ENCODE data around the gene AUTS2.

GRCh38 chr7:70319057-70319456 is 720.8 kb downstream of the AUTS2 start:
- TF ChIP-seq SRF (IDR thresholded peaks at IDR 0.05; ENCODE audit: low read depth, low read length) (no peak), GTF2F1 (IDR thresholded peaks at IDR 0.05; ENCODE audit: borderline replicate concordance, low read depth, low read length) (no peak), RFX5 (IDR thresholded peaks at IDR 0.05; ENCODE audit: borderline replicate concordance, low read depth, low read length) (no peak), EZH2 (IDR thresholded peaks at IDR 0.05; ENCODE audit: low read depth, low read length, severe bottlenecking) (no peak), CTCF (IDR thresholded peaks at IDR 0.05; ENCODE audit: control extremely low read depth in 1 of 3, insufficient read depth in 1 of 3, low read depth in 1 of 3, low read length in 3 of 3) (no peak), RAD21 (IDR thresholded peaks at IDR 0.05 in 1 of 2, conservative IDR thresholded peaks at IDR 0.05 in 1 of 2; ENCODE audit: low read depth in 2 of 2, low read length in 2 of 2) (no peak)
